Peyer's patch (tissue), 4 donors: Measurements from ENCODE around the gene CHI3L2.

Experiments
- CTCF ChIP-seq, 6 experiments: fragments of 450-650 bp in 4 of 6; fragments of 200-600 bp in 2 of 6; sonication (generic) in 1 of 6; IDR thresholded peaks; one replicate each; pipeline ENCODE4 v1.5.1; 2017 to 2019; ENCODE audit warnings: antibody characterized with exemption in 6 of 6, mild to moderate bottlenecking in 3 of 6, moderate library complexity in 1 of 6
- POLR2A ChIP-seq, 2 donors: fragments of 450-650 bp; IDR thresholded peaks; one replicate each; pipeline ENCODE4 v1.5.1; 2017; ENCODE audit warnings: antibody characterized with exemption in 2 of 2, mild to moderate bottlenecking in 2 of 2, moderate library complexity in 2 of 2

DNA sequence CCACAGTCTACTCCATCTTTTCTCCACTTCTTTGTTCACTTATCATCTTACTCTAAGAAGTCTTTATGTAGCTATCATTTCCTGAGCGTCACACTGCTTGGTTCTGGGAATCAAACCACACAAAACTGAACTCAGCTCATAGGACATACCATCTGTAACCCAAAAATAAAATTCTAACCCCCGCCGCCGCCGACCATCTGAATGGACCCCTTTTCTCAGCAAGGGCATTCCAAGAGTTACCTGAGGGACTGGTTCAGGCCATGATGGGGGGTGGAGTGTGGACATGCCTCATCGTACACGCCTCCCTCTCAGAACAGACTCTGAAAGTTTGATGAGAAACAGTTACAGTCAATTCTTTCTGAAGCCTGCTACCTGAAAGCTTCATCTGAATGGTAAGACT, 12.6 kb upstream of the CHI3L2 start:
- TF ChIP-seq POLR2A (IDR thresholded peaks at IDR 0.05) = no peak
- TF ChIP-seq CTCF (IDR thresholded peaks at IDR 0.05) = no peak
